ENCODE results near the gene NEUROG1. TPM values are rescaled to one million over a fixed set of nuclear protein-coding genes. Genes with fewer than 3 reads are reported as not detected.

The NEUROG1 gene
- total RNA-seq, 2 donors from 2014 or later: not detected

DNA sequence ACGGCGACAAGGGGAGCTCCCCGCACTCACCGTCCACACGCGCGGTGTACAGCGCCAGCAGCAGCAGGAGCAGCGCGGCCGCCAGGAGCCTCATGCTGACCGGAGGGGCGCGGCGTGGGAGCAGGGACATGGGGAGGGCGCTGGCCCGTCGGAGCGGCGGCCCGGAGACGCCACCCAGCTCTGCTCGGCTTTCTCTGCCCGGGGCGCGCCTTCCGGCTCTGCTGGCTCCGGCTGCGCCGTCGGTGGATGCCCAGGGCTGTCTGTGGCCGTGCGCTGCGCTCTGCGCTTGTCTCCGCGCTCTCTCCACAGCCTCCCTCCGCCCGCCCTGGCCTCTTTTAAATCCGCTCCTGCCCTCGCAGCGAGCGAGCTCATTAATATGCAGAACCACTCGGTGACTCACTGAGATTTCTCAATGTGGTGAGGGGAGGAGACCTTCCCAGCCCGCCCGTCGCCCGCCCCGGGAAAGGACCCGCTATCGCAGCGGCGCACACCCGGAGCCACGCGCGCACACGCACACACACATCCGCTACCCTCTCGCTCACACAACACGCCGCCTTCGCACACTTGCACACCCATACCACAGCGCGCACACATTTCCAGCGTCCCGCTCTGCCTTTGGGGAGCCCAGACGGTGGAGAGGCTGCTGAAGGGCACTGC, 43.0 kb upstream of the NEUROG1 start, which contains the start of gene CXCL14:
CXCL14 (minus strand) TSS at position 307 of the 657 bp plus-strand sequence; CDS start at position 94, 213 bp downstream.
- no peaks in the 10 kb centered on the region for H3K27me3 ChIP-seq (replicated peaks; ENCODE audit: insufficient read depth)
- H3K4me3 ChIP-seq: peak within 1 kb of the TSS; percentile 16
- TF ChIP-seq, protein P1, sequence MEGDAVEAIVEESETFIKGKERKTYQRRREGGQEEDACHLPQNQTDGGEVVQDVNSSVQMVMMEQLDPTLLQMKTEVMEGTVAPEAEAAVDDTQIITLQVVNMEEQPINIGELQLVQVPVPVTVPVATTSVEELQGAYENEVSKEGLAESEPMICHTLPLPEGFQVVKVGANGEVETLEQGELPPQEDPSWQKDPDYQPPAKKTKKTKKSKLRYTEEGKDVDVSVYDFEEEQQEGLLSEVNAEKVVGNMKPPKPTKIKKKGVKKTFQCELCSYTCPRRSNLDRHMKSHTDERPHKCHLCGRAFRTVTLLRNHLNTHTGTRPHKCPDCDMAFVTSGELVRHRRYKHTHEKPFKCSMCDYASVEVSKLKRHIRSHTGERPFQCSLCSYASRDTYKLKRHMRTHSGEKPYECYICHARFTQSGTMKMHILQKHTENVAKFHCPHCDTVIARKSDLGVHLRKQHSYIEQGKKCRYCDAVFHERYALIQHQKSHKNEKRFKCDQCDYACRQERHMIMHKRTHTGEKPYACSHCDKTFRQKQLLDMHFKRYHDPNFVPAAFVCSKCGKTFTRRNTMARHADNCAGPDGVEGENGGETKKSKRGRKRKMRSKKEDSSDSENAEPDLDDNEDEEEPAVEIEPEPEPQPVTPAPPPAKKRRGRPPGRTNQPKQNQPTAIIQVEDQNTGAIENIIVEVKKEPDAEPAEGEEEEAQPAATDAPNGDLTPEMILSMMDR (IDR thresholded peaks at IDR 0.05): no peak
- ATAC-seq (ENCODE audit: insufficient number of reproducible peaks, low FRiP score, low read depth) (no peak), DNase-seq (ENCODE audit: low spot score) (no peak)
- no peaks in the 10 kb centered on the region for H3K4me1 ChIP-seq (ENCODE audit: control insufficient read depth in 1 of 2, low read depth in 2 of 2)
- no peaks in the 10 kb centered on the region for H3K9me3 ChIP-seq
- H3K27ac ChIP-seq: no peak within 1 kb of the TSS
- no peaks in the 10 kb centered on the region for H3K36me3 ChIP-seq

DNA sequence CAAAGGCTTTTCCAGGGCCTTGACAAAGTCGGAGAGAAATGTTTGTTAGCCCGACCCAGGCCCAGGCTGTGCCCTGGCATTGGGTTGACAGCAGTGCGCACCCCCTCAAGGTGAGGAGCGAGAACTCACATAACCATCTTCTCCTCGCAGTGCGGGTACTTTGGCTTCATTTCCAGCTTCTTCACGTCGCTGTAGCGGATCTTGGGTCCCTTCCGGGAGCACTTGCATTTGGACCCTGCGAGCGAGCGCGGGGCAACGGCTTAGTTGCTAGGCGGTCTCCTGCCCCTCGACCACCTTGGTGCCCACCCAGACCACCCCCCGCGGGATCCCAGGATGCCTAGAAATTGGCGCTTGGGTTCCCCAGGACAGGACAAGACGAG, 42.5 kb upstream of the NEUROG1 start:
- Histone ChIP-seq H3K36me3 (no peaks in the 10 kb centered on the region), H3K9me3 (no peaks in the 10 kb centered on the region), H3K27me3 (replicated peaks; ENCODE audit: insufficient read depth) (no peaks in the 10 kb centered on the region), H3K4me3 (peak overlapping the region; percentile 16), H3K4me1 (ENCODE audit: control insufficient read depth in 1 of 2, low read depth in 2 of 2) (no peaks in the 10 kb centered on the region), H3K27ac (no peak overlapping the region)
- DNase-seq (ENCODE audit: low spot score) (no peak), ATAC-seq (ENCODE audit: insufficient number of reproducible peaks, low FRiP score, low read depth) (no peak)
- TF ChIP-seq, protein P1 (IDR thresholded peaks at IDR 0.05): no peak

DNA sequence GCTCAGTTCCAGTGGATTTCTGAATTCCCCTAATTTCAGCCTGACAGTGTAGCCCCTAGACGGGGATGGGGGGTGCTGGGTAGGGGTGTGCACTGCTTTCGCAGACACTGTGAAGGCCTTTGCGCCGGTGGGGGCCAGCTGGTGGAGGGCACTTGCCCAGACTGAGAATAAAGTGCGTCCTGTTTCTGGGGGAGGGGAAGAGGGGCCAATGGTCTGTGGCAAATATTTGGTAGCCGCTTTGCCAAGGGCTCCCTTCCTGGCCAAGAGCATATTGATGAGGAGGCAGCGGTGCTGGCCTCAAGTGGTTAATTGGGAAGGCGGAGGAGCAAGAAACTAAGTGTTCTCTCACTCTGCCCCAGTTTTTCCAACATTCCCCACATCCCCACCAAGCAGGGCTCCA, 41.7 kb upstream of the NEUROG1 start:
- no peaks in the 10 kb centered on the region for H3K4me1 ChIP-seq (ENCODE audit: control insufficient read depth in 1 of 2, low read depth in 2 of 2)
- ATAC-seq (ENCODE audit: insufficient number of reproducible peaks, low FRiP score, low read depth): no peak
- H3K36me3 ChIP-seq: no peaks in the 10 kb centered on the region
- H3K27me3 ChIP-seq (replicated peaks; ENCODE audit: insufficient read depth): no peaks in the 10 kb centered on the region
- no peak overlapping the region for H3K4me3 ChIP-seq
- H3K27ac ChIP-seq: no peak overlapping the region
- TF ChIP-seq, protein P1 (IDR thresholded peaks at IDR 0.05): no peak
- H3K9me3 ChIP-seq: no peaks in the 10 kb centered on the region
- DNase-seq (ENCODE audit: low spot score): no peak

DNA sequence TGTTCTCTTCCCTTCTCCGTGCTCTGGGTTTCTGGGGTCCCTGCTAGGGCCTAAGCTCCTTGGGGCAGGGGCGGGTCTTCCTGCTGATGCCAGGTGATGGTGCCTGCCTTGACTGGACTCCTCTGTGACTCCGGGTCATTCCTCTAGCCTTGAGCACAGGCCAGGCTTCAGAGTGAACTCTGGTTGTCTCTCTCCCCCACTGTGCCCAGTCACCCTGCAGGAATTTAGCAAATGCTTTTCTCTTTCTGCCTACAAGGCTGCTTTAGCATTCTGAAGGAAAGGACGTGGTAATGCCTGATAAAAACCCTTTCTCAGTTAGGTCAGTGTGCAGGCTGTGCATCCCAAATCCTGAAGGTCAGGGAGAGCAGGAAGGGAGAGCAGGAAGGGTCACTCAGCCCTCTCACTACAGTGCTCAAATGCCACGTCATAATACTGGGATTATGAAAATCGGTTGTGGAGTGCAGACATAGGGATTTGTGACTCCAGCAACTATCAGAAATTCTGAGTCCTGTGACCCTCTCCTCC, 40.4 kb upstream of the NEUROG1 start:
- no peaks in the 10 kb centered on the region for H3K27me3 ChIP-seq (replicated peaks; ENCODE audit: insufficient read depth)
- no peak overlapping the region for H3K4me3 ChIP-seq
- no peaks in the 10 kb centered on the region for H3K4me1 ChIP-seq (ENCODE audit: control insufficient read depth in 1 of 2, low read depth in 2 of 2)
- no peak overlapping the region for H3K27ac ChIP-seq
- TF ChIP-seq, protein P1 (IDR thresholded peaks at IDR 0.05): no peak
- no peaks in the 10 kb centered on the region for H3K9me3 ChIP-seq
- no peaks in the 10 kb centered on the region for H3K36me3 ChIP-seq
- ATAC-seq (ENCODE audit: insufficient number of reproducible peaks, low FRiP score, low read depth) (no peak), DNase-seq (ENCODE audit: low spot score) (no peak)

DNA sequence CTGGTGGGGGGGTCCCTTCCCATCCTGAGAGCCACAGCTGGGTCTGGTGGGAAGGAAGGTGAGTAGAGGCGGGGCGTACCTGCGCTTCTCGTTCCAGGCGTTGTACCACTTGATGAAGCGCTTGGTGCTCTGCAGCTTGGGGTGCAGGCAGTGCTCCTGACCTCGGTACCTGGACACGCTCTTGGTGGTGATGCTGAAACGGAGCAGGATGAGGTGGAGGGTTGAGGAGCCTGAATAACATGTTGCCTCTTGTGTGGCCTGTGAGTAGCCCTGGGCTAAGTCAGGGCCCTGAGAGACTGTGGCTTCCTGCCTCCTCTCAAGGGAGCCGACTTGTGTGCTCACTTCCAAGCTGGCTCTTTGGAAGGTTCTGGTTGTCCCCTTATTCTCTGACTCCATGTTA, 38.7 kb upstream of the NEUROG1 start:
- no peak overlapping the region for H3K27ac ChIP-seq
- no peaks in the 10 kb centered on the region for H3K9me3 ChIP-seq
- no peaks in the 10 kb centered on the region for H3K36me3 ChIP-seq
- DNase-seq (ENCODE audit: low spot score) (no peak), ATAC-seq (ENCODE audit: insufficient number of reproducible peaks, low FRiP score, low read depth) (no peak)
- TF ChIP-seq, protein P1 (IDR thresholded peaks at IDR 0.05): no peak
- no peaks in the 10 kb centered on the region for H3K27me3 ChIP-seq (replicated peaks; ENCODE audit: insufficient read depth)
- no peak overlapping the region for H3K4me3 ChIP-seq
- H3K4me1 ChIP-seq (ENCODE audit: control insufficient read depth in 1 of 2, low read depth in 2 of 2): no peaks in the 10 kb centered on the region
